NOMO-1 treated with dmso at 0.1 percent for 144 hours (cell line): ENCODE measurements around the gene SMIM35.
"Not testable (repeated sequence)": the region's sequence is repeated elsewhere in the genome, so short reads cannot be mapped to it uniquely, and the experiment has no call there.

ENCODE experiments used
- DNase-seq: peaks from one replicate; lab custom pipeline; 2025; ENCODE audit not compliant: unreplicated experiment; lab: John Stamatoyannopoulos, UW

The SMIM35 gene

GRCh38 chr11:117992136-117992535 is 94.6 kb downstream of the SMIM35 start:
- no peak for DNase-seq

GRCh38 chr11:117989351-117990102 is 97.2 kb downstream of the SMIM35 start:
- no peak for DNase-seq

GRCh38 chr11:117986981-117987574 is 99.7 kb downstream of the SMIM35 start:
- DNase-seq = peak; percentile 45

GRCh38 chr11:117985953-117986887 is 100.5 kb downstream of the SMIM35 start, which contains the start of gene IL10RA:
IL10RA (plus strand) TSS chr11:117986394; CDS start chr11:117986468, 74 bp downstream.
- DNase-seq = peak; percentile 77

- no peak for DNase-seq
These were observed 102.3 kb downstream of the SMIM35 start for GRCh38 chr11:117984476-117984875.

GRCh38 chr11:117983163-117983475 is 103.6 kb downstream of the SMIM35 start:
- DNase-seq = no peak

- no peak for DNase-seq
These were observed 106.0 kb downstream of the SMIM35 start for GRCh38 chr11:117980720-117981119.

GRCh38 chr11:117980280-117980679 is 106.5 kb downstream of the SMIM35 start:
- DNase-seq = no peak

GRCh38 chr11:117979481-117980211 is 107.1 kb downstream of the SMIM35 start:
- DNase-seq = no peak

GRCh38 chr11:117978991-117979390 is 107.8 kb downstream of the SMIM35 start:
- no peak for DNase-seq

- not testable (repeated sequence) for DNase-seq
These were observed 108.4 kb downstream of the SMIM35 start for GRCh38 chr11:117978291-117978910.

GRCh38 chr11:117977612-117978264 is 109.0 kb downstream of the SMIM35 start:
- DNase-seq = not testable (repeated sequence)

GRCh38 chr11:117977029-117977428 is 109.7 kb downstream of the SMIM35 start:
- no peak for DNase-seq

GRCh38 chr11:117976445-117976844 is 110.3 kb downstream of the SMIM35 start:
- no peak for DNase-seq

GRCh38 chr11:117973503-117973860 is 113.3 kb downstream of the SMIM35 start:
- DNase-seq = peak; percentile 79

- no peak for DNase-seq
These were observed 113.9 kb downstream of the SMIM35 start for GRCh38 chr11:117972629-117973502.

GRCh38 chr11:117972044-117972443 is 114.7 kb downstream of the SMIM35 start:
- DNase-seq = no peak

- DNase-seq = peak; percentile 43
These were observed 116.3 kb downstream of the SMIM35 start for GRCh38 chr11:117970400-117971024.
